Measurements from ENCODE around the gene PAPSS1.

DNA sequence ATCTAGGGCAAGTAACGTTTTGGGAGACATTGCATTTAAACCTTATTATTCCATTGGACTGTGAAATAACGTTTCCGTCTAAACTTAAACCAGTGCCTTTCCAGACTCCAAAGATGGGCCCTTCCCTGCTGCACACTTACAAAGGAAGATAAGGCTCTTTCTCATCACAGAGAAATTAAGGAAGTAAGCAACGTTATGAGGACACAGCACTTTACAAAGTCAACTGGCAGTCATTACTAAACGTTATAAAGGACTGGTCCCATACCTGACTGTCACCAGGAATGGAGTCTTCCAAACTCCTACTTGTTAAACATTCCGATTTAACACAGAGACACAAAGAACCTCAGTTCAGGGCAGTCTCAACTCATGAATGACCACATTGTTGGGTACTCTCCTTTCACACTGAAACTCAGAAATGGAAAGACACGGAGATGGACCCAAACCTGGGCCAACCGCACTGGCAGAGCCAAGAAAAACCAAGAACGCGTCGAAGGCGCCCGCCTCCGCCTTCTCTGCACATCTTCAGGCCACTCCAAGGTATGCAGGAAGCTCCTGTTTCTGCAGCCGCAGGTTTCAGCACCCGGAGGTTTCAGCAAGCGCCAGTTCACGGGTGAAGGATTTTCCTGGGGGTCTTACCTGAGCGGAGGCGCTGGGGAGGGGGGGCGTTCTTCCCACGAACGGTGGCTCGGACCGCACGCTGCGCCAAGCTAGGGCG is 670 bp downstream of the PAPSS1 start:
- TF ChIP-seq EP300 (IDR thresholded peaks at IDR 0.05; ENCODE audit: low read length) (no peak), CTCF (IDR thresholded peaks at IDR 0.05 in 2 of 3, conservative IDR thresholded peaks at IDR 0.05 in 1 of 3; ENCODE audit: insufficient read depth in 2 of 3, low read depth in 1 of 3, low read length in 3 of 3) (no peak), HCFC1 (IDR thresholded peaks at IDR 0.05; ENCODE audit: low read depth, low read length) (no peak), ZC3H11A (IDR thresholded peaks at IDR 0.05; ENCODE audit: low read depth, low read length) (no peak), CXXC5 (CRISPR knock-in tag; IDR thresholded peaks at IDR 0.05) (no peak), XRCC3 (IDR thresholded peaks at IDR 0.05) (no peak), MYNN (IDR thresholded peaks at IDR 0.05) (no peak), MYNN (CRISPR knock-in tag; IDR thresholded peaks at IDR 0.05) (no peak), EHMT2 (IDR thresholded peaks at IDR 0.05) (no peak), JUND (IDR thresholded peaks at IDR 0.05; ENCODE audit: borderline replicate concordance, low read depth, low read length) (no peak), JUND (tag; IDR thresholded peaks at IDR 0.05; ENCODE audit: borderline replicate concordance, low read depth, low read length) (no peak), SMAD3 (CRISPR knock-in tag; conservative IDR thresholded peaks at IDR 0.05) (no peak), ZNF124 (CRISPR knock-in tag; IDR thresholded peaks at IDR 0.05) (no peak)

Data from K562 (cell line).